Measurements from ENCODE around the gene DRAP1.

Gene DRAP1, protein sequence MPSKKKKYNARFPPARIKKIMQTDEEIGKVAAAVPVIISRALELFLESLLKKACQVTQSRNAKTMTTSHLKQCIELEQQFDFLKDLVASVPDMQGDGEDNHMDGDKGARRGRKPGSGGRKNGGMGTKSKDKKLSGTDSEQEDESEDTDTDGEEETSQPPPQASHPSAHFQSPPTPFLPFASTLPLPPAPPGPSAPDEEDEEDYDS

GRCh38 chr11:65919141-65919572 lies at the start of gene DRAP1:
Gene DRAP1, plus strand, starts transcription at chr11:65919426. Its CDS starts 76 bp downstream, at chr11:65919502.
- peak; percentile 98 for DNase-seq (ENCODE audit: low read depth)

GRCh38 chr11:65869643-65870306 lies 49.5 kb upstream of the DRAP1 start:
- no peak for DNase-seq (ENCODE audit: low read depth)

DNA sequence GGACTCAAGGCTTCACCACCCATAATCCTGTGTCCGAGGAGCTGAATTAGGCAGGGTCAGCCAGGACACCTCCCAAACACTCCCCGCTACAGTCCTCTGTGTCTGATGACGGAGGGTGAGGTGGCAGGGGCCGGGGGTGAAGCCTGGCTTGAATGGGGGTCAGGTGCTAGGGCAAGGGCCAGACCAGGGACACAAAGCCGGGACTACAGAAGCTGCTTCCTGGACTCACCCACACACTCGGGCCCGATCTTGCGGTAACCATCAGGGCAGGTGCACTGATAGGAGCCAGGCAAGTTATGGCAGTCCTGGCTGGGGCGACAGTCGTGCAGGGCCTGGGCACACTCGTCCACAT lies 48.9 kb upstream of the DRAP1 start:
- DNase-seq (ENCODE audit: low read depth), result no peak

DNA sequence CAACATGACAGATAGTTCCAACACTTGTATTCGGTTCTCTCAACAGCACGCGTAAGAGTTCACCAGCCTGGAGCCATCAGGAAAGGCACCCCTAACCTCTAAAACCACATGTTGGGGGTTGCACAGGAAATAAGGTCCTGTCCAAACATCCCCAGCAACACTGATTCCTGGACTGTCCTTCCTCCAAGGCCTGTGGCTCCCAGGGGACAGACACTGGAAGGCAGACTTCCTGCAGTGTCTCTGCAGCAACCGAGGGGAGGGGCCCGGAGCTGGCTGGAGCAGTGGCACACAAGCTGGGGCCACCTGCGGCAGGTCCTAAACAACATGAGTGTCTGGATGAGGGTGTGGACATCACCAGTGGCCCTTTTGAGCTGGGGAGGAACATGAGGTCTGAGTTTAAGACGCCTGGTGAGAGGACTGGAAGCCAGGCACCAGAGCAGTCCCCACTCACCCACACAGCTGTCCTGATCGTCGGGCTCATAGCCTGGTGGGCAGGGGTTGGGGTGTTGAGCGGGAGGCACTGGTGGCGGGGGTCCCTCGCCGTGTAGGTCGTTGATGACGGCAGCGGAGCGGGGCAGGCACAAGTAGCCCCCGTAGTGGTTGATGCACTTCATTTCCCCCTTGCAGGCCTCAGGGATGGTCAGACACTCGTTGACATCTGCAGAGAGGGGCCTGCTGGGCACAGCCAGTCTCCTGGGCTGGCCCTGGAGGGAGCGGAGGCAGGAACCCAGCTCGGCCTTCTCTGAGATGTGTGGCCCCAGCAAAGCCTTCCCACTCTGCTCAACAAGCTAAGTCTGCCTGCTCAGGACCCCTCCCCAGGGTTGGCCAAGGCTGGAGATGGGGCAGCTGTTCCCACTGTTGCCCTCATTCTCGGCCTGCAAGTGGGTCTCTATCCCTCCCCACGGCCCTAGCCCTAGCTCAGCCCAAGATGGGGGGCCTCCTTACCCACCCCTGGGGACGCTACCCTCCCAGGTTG lies 48.2 kb upstream of the DRAP1 start:
- no peak for DNase-seq (ENCODE audit: low read depth)

GRCh38 chr11:65871811-65872548 lies 47.2 kb upstream of the DRAP1 start:
- no peak for DNase-seq (ENCODE audit: low read depth)

GRCh38 chr11:65872586-65873317 lies 46.5 kb upstream of the DRAP1 start, which contains the start of gene EFEMP2:
Gene EFEMP2, minus strand, starts transcription at chr11:65872800. Its CDS starts 446 bp downstream, at chr11:65872354.
- no peak for DNase-seq (ENCODE audit: low read depth)

DNA sequence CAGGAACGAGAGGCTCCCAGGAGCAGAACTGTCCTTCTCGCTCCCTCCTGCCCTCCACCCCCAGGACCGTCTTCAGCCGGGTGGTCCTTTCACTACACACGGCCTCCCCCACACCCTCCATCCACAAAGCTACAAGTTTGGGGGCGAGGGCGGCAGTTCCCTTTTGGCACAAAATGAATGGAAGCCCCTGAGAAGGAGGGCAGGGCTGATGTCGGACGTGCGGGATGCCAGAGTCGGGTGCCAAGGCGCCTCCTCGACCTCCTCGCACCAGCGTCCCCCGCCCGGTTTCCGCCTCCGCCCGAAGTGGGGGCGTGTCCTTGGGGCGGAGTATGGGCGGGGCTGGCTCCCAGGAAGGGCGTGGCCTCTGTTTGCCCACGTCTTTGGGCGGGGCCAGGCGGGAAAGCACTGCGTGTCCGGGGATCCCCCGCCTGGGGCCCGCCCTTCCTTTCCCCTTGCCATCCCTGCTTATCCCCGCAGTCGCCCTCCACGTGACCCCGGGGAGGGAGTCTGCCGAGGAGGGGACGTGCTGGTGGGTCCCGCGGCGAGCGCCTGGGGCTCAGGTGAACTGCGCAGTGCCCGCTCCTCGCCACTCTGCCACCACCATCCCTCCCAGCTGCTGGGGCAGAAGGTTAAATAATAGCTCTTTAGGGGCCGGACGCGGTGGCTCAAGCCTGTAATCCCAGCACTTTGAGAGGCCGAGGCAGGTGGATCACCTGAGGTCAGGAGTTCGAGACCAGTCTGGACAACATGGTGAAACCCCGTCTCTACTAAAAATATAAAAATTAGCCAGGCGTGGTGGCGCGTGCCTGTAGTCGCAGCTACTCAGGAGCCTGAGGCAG lies 45.7 kb upstream of the DRAP1 start:
- DNase-seq (ENCODE audit: low read depth), result peak; percentile 93

GRCh38 chr11:65879617-65880016 lies 39.6 kb upstream of the DRAP1 start, which contains the start of gene CTSW:
Gene CTSW, plus strand, starts transcription at chr11:65879837. Its CDS starts 18 bp downstream, at chr11:65879855.
- DNase-seq (ENCODE audit: low read depth), result no peak

DNA sequence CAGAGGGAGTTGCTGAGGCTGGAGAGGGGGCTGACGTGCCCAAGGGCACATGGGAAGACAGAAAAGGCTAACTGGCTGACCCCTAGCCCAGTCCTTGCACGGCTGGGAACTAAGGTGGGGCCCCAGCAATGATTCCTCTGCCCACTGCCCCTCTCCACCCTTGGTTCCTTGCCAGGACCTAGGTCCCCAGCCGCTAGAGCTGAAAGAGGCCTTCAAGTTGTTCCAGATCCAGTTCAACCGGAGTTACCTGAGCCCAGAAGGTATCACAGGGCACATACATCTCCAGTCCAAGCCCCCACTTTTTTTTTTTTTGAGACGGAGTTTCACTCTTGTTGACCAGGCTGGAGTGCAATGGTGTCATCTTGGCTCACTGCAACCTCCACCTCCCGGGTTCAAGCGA lies 39.2 kb upstream of the DRAP1 start:
- DNase-seq (ENCODE audit: low read depth), result no peak

DNA sequence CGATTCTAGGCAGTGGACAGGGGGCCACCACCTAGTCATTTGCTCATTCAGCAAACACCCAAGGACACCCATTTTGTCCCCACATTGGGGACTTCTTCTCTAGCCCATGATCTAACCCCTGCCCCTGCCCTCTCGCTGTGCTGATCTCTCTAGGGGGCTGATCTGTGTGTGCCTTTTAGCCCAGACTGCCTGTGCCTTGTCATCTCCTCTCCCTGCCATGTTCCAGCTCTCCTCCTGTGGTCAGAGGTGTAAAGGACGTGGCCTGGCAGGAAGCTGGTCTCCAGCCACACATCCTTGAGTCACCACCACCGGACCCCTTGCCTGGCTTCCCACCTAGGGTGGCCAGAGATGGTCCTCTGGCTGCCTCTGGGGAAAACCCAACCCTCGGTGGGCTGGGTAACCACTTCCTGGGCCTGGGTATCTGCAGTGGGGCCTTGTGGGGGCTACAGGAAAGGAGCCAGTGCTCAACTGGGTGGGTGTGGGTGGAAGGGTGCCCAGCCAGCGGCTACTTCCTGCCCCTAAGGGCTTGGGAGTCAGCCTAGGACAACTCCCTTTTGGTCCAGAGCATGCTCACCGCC lies 38.3 kb upstream of the DRAP1 start:
- DNase-seq (ENCODE audit: low read depth), result no peak

DNA sequence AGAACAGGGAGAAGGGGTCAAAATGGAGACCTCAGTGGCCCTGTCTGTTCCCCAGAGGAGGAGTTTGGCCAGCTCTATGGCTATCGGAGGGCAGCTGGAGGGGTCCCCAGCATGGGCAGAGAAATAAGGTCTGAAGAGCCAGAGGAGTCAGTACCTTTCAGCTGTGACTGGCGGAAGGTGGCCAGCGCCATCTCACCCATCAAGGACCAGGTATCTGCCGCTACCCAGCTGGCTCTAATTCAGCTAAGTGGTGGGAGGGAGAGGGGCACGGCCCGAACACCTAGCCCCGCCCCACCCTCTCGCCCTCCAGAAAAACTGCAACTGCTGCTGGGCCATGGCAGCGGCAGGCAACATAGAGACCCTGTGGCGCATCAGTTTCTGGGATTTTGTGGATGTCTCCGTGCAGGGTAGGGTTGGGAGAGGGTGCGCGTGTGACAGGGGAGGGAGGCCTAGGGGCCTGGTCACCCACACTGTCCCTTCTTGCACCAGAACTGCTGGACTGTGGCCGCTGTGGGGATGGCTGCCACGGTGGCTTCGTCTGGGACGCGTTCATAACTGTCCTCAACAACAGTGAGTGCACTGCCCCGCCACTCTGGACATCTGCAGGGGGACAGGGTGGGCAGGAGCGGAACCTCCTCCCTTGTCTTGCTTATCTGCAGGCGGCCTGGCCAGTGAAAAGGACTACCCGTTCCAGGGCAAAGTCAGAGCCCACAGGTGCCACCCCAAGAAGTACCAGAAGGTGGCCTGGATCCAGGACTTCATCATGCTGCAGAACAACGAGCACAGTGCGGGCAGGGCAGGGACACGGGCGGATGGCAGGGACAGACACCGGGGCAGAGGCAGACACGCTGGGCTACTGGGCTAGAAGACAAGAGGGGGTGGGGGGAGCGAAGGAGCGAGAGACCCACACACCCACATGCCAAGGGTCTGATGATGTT lies 36.8 kb upstream of the DRAP1 start:
- no peak for DNase-seq (ENCODE audit: low read depth)

DNA sequence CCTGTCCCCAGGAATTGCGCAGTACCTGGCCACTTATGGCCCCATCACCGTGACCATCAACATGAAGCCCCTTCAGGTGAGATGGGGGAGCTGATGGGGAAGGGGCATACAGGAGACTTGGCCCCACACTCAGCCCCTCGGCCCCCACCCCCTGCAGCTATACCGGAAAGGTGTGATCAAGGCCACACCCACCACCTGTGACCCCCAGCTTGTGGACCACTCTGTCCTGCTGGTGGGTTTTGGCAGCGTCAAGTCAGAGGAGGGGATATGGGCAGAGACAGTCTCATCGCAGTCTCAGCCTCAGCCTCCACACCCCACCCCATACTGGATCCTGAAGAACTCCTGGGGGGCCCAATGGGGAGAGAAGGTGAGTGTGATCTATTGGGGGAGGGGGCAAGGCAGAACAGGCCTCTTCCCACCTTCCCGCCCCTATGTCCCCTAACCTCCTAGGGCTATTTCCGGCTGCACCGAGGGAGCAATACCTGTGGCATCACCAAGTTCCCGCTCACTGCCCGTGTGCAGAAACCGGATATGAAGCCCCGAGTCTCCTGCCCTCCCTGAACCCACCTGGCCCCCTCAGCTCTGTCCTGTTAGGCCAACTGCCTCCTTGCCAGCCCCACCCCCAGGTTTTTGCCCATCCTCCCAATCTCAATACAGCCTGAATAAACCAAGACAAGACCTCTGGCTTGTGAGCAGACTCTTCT lies 36.0 kb upstream of the DRAP1 start:
- no peak for DNase-seq (ENCODE audit: low read depth)

DNA sequence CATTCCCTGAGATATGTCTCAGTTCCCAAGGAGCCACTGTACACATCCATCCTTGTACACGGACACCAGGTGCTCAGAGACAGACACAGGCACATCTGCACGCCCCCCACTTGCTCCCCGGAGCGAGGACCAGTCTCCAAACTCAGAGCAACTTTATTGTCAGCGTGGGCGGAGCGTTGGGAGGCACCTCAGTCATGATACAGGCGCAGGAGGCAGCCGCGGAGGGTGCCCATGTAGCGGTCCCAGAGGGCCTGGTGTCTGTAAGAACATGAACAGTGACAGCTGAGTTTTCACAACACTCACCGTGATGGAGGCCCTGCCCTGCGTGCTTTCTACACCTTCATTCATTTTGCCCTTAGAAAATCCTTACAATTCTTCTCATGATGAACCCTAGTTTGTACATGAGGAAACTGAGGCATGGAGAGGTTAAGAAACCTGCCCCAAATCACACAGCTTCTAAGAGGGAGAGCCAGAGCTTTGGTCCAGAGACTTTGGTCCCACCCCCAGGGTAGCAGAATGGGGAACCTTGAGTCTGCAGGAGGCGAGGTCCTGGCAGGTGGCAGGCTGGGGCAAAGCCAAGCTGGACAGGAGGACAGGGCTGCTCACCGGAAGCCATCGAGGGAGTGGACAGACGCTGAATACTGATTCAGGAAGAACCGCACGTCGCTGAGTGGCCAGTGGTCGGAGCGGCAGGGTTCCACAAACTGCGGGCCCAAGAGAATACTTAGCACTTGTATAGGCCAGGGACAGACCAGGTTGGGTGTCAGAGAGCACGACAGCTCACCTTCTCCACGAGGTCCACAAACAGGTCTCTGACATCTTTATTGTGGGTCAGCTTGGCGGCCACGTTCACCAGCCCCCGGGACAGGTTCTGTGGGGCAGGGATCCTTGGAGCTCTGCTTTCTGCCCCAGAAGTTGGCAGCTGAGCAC lies 35.2 kb upstream of the DRAP1 start:
- no peak for DNase-seq (ENCODE audit: low read depth)

DNA sequence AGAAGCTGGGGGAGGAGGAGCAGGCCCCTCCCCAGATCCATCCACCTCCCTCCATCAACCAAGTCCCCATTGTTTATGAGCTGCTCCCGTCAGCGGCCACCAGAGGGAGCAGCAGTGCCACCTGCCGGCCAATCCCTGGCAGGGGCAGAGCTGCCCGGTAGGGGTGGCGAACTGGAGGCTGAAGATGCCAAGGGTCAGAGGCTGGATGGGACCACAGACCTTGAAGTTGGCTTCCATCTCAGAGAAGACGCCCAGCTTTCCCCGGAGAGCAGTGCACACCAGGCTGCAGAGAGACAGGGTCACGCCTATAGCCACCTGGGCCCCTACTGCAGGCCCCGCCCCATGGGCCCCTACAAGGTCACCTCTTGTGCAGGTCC lies 34.5 kb upstream of the DRAP1 start:
- peak; percentile 69 for DNase-seq (ENCODE audit: low read depth)

DNA sequence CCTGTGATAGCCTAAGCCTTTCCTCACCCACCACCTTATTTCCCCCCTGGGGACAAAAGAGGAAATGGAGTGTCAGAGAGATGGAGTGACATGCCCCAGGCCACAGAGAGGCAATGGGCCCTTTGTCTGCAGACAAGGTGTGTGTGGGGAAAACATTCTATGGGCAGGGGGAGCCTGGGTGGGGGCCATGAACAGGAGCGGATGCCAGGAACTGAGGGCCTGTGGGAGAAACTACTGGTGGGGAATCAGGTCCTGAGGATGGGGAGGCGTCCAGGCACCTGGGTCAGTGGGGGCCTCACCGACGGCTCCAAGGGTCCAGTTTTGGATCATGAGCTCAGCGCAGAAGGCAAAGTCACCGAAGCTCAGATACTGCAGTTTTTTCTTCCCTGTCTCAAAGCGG lies 34.0 kb upstream of the DRAP1 start:
- no peak for DNase-seq (ENCODE audit: low read depth)

GRCh38 chr11:65885808-65886536 lies 33.3 kb upstream of the DRAP1 start:
- DNase-seq (ENCODE audit: low read depth), result no peak
